GM12874 (cell line): ENCODE results near the gene PNPLA2.

Source experiments
- CTCF ChIP-seq: IDR thresholded peaks from 2 replicates; pipeline ENCODE4 v1.5.1; 2011; ENCODE audit warnings: low read depth, mild to moderate bottlenecking, control low read depth, low read length, moderate library complexity; ENCODE audit not compliant: insufficient read depth

Gene PNPLA2

GRCh38 chr11:812390-812789 is 6.3 kb upstream of the PNPLA2 start:
- no peak for TF ChIP-seq CTCF

GRCh38 chr11:813072-813455 is 5.7 kb upstream of the PNPLA2 start:
- no peak for TF ChIP-seq CTCF

GRCh38 chr11:813456-814096 is 5.1 kb upstream of the PNPLA2 start:
- no peak for TF ChIP-seq CTCF

- no peak for TF ChIP-seq CTCF
Measured at GRCh38 chr11:815675-816432, 2.9 kb upstream of the PNPLA2 start.

- TF ChIP-seq CTCF: no peak
Measured at GRCh38 chr11:816433-816779, 2.3 kb upstream of the PNPLA2 start.

GRCh38 chr11:819129-819931 is 616 bp downstream of the PNPLA2 start:
- 0 out of 2 replicates have a peak, but pooled peaks have one; percentile 7 for TF ChIP-seq CTCF

- TF ChIP-seq CTCF: no peak
Measured at GRCh38 chr11:819943-820649, 1.4 kb downstream of the PNPLA2 start.
